ENCODE measurements around the gene RPL36A. TPM values are rescaled to one million over a fixed set of nuclear protein-coding genes. Genes with fewer than 3 reads are reported as not detected.
A peak's percentile ranks its signal among the peaks of the same experiment; 100 is the strongest.

RPL36A gene
- total and polyA plus RNA-seq, 9 of the 15 experiments (the other 6 are each of a cell fraction or from before 2014, with no cell fraction given) = 412 to 4,539 (median 3,209) TPM

- TF ChIP-seq BCLAF1 (IDR thresholded peaks at IDR 0.05; ENCODE audit: borderline replicate concordance in 1 of 2, control insufficient read depth in 1 of 2, low read depth in 2 of 2, low read length in 1 of 2) = peak in 1 of 2 experiments; percentile 81; a peak in 1 of 4 replicates
- TF ChIP-seq ZFX (CRISPR knock-in tag; IDR thresholded peaks at IDR 0.05) = peak; percentile 50; the same call in 1 of the 2 replicates
- TF ChIP-seq EP400 (IDR thresholded peaks at IDR 0.05) = peak; percentile 99
- TF ChIP-seq ZZZ3 (IDR thresholded peaks at IDR 0.05) = peak; percentile 80; the same call in 1 of the 2 replicates
- TF ChIP-seq POLR2B (IDR thresholded peaks at IDR 0.05; ENCODE audit: low read depth, partially characterized antibody) = peak; percentile 98
- peak in 1 of 2 experiments; percentile 43 for TF ChIP-seq E2F6 (IDR thresholded peaks at IDR 0.05; ENCODE audit: borderline replicate concordance in 1 of 2, extremely low read depth in 1 of 2, insufficient read depth in 1 of 2, insufficient read length in 1 of 2, low read depth in 1 of 2, low read length in 1 of 2, poor library complexity in 1 of 2, severe bottlenecking in 1 of 2)
- peak; percentile 82; the same call in 1 of the 2 replicates for TF ChIP-seq NKRF (IDR thresholded peaks at IDR 0.05; ENCODE audit: borderline replicate concordance)
- no peak for TF ChIP-seq ZNF696 (CRISPR knock-in tag; conservative IDR thresholded peaks at IDR 0.05)
- TF ChIP-seq NBN (IDR thresholded peaks at IDR 0.05; ENCODE audit: low read depth) = peak; percentile 65; the same call in 1 of the 2 replicates
- TF ChIP-seq STAT6 (CRISPR knock-in tag; IDR thresholded peaks at IDR 0.05) = no peak
- TF ChIP-seq SIN3A (IDR thresholded peaks at IDR 0.05; ENCODE audit: borderline replicate concordance in 2 of 2, control insufficient read depth in 1 of 2, low read depth in 2 of 2, low read length in 2 of 2) = 0 out of 4 replicates have a peak, but pooled peaks of 1 of the 2 experiments have one; percentile 53
- TF ChIP-seq CREM (IDR thresholded peaks at IDR 0.05; ENCODE audit: low read depth) = peak; percentile 83
- TF ChIP-seq TEAD4 (IDR thresholded peaks at IDR 0.05; ENCODE audit: low read length) = peak; percentile 38
- no peak for TF ChIP-seq TEAD4 (CRISPR knock-in tag; IDR thresholded peaks at IDR 0.05; ENCODE audit: borderline replicate concordance)
- TF ChIP-seq HOXB6 (CRISPR knock-in tag; IDR thresholded peaks at IDR 0.05; ENCODE audit: borderline replicate concordance) = no peak
- no peak for TF ChIP-seq BMI1 (IDR thresholded peaks at IDR 0.05; ENCODE audit: low read length)
Observed at GRCh38 chrX:101390664-101391525, at the start of gene RPL36A (continued).

Measured in K562 (cell line).